ENCODE data around the gene GALNT10. TPM values are rescaled to one million over a fixed set of nuclear protein-coding genes. Genes with fewer than 3 reads are reported as not detected.

Gene GALNT10
- total and polyA plus RNA-seq, 12 donors: 3.1 to 19.0 (median 11.7) TPM

- Histone ChIP-seq H3K27me3 (no peaks in the 10 kb centered on the region), H3K4me3 (no peak overlapping the region), H3K4me1 (peaks cover 0 to 50% (median 31%) of the 10 kb centered on the region in 9 donors), H3K9me3 (no peaks in the 10 kb centered on the region), H3K27ac (no peak overlapping the region), H3K36me3 (peaks cover 0 to 25% (median 0%) of the 10 kb centered on the region in 9 donors)
- WGBS, 2 donors: 75 to 86% methylated on average over 8 of the region's 8 CpGs
- ATAC-seq: no peak
- no peak for TF ChIP-seq CTCF (IDR thresholded peaks at IDR 0.05)
- intact Hi-C loops (cut with DNase I): no loop called here
- no peak for DNase-seq
Observed at GRCh38 chr5:154200221-154200620, 9.7 kb downstream of the GALNT10 start.

GRCh38 chr5:154201108-154201769 is 10.7 kb downstream of the GALNT10 start:
- no peak for TF ChIP-seq CTCF (IDR thresholded peaks at IDR 0.05)
- Histone ChIP-seq H3K27me3 (no peaks in the 10 kb centered on the region), H3K27ac (no peak overlapping the region), H3K9me3 (no peaks in the 10 kb centered on the region), H3K4me3 (no peak overlapping the region), H3K4me1 (peaks cover 0 to 50% (median 36%) of the 10 kb centered on the region in 9 donors), H3K36me3 (peaks cover 0 to 24% (median 0%) of the 10 kb centered on the region in 9 donors)
- WGBS, 2 donors: 90 to 91% methylated on average over 7 of the region's 7 CpGs
- ATAC-seq: no peak
- intact Hi-C loops (cut with DNase I): no loop called here
- no peak for DNase-seq

- Histone ChIP-seq H3K36me3 (peaks cover 0 to 24% (median 0%) of the 10 kb centered on the region in 9 donors), H3K9me3 (no peaks in the 10 kb centered on the region), H3K27ac (peak overlapping the region in 2 of 10 donors; percentile 24 to 56), H3K27me3 (no peaks in the 10 kb centered on the region), H3K4me3 (no peak overlapping the region), H3K4me1 (peaks cover 0 to 39% (median 25%) of the 10 kb centered on the region in 9 donors)
- intact Hi-C loops (cut with DNase I): no loop called here
- WGBS, 2 donors: 52 to 60% methylated on average over 11 of the region's 11 CpGs
- TF ChIP-seq CTCF (IDR thresholded peaks at IDR 0.05): no peak
- ATAC-seq (peak in 7 of 8 donors; percentile 37 to 71 (median 46)), DNase-seq (no peak)
Observed at GRCh38 chr5:154202379-154203260, 12.1 kb downstream of the GALNT10 start.

- Histone ChIP-seq H3K4me3 (no peak overlapping the region), H3K4me1 (peaks cover 0 to 27% (median 21%) of the 10 kb centered on the region in 9 donors), H3K27me3 (no peaks in the 10 kb centered on the region), H3K27ac (no peak overlapping the region), H3K9me3 (peaks cover 0 to 3% (median 0%) of the 10 kb centered on the region in 11 donors), H3K36me3 (peaks cover 0 to 19% (median 0%) of the 10 kb centered on the region in 9 donors)
- WGBS, 2 donors: 93 to 99% methylated on average over 4 of the region's 4 CpGs
- intact Hi-C loops (cut with DNase I): no loop called here
- ATAC-seq: no peak
- TF ChIP-seq CTCF (IDR thresholded peaks at IDR 0.05): no peak
- no peak for DNase-seq
Observed at GRCh38 chr5:154203798-154204578, 13.5 kb downstream of the GALNT10 start.

All from heart right ventricle (tissue), 16 donors.